NCI-H2081 (cell line): ENCODE data around the gene TWIST2.
A peak's percentile ranks its signal among the peaks of the same experiment; 100 is the strongest.

ENCODE experiments used
- DNase-seq, 2 experiments: peaks; one replicate each; lab custom pipeline; 2025; lab: John Stamatoyannopoulos, UW

Gene TWIST2

GRCh38 chr2:238920053-238920452 is 72.2 kb downstream of the TWIST2 start:
- DNase-seq: no peak

- no peak for DNase-seq
Observed at GRCh38 chr2:238920601-238921001, 72.7 kb downstream of the TWIST2 start.

- DNase-seq: no peak
Observed at GRCh38 chr2:238921259-238921658, 73.4 kb downstream of the TWIST2 start.

- no peak for DNase-seq
Observed at GRCh38 chr2:238921681-238922319, 73.9 kb downstream of the TWIST2 start.

- DNase-seq: no peak
Observed at GRCh38 chr2:238922435-238922834, 74.5 kb downstream of the TWIST2 start.

GRCh38 chr2:238924032-238924431 is 76.1 kb downstream of the TWIST2 start:
- no peak for DNase-seq

- peak; percentile 36 to 66 for DNase-seq
Observed at GRCh38 chr2:238924796-238925195, 76.9 kb downstream of the TWIST2 start.

- no peak for DNase-seq
Observed at GRCh38 chr2:238925281-238925680, 77.4 kb downstream of the TWIST2 start.

GRCh38 chr2:238925816-238926521 is 78.1 kb downstream of the TWIST2 start:
- DNase-seq: no peak

GRCh38 chr2:238926761-238927611 is 79.1 kb downstream of the TWIST2 start:
- DNase-seq: no peak

GRCh38 chr2:238927746-238928519 is 80.0 kb downstream of the TWIST2 start:
- no peak for DNase-seq

GRCh38 chr2:238928520-238929241 is 80.8 kb downstream of the TWIST2 start:
- no peak for DNase-seq

GRCh38 chr2:238929242-238930081 is 81.6 kb downstream of the TWIST2 start:
- no peak for DNase-seq

- no peak for DNase-seq
Observed at GRCh38 chr2:238930216-238930615, 82.3 kb downstream of the TWIST2 start.

GRCh38 chr2:238936162-238937052 is 88.5 kb downstream of the TWIST2 start:
- DNase-seq: no peak

- DNase-seq: no peak
Observed at GRCh38 chr2:238938003-238938400, 90.1 kb downstream of the TWIST2 start.

- DNase-seq: no peak
Observed at GRCh38 chr2:238938401-238939055, 90.6 kb downstream of the TWIST2 start.

GRCh38 chr2:238939074-238939473 is 91.2 kb downstream of the TWIST2 start:
- DNase-seq: no peak
